GM12875 (cell line): ENCODE data around the gene PFKFB1.
A peak's percentile ranks its signal among the peaks of the same experiment; 100 is the strongest.

Experiments used
- H3K4me3 ChIP-seq: one replicate; pipeline ENCODE4 v1.5.1; 2011; ENCODE audit warnings: low read depth, low read length, control low read depth
- CTCF ChIP-seq: IDR thresholded peaks from 2 replicates; pipeline ENCODE4 v1.5.1; 2011; ENCODE audit warnings: low read depth, mild to moderate bottlenecking, control low read depth, inconsistent platforms, low read length, moderate library complexity, borderline replicate concordance; ENCODE audit not compliant: insufficient read depth

Gene PFKFB1

DNA sequence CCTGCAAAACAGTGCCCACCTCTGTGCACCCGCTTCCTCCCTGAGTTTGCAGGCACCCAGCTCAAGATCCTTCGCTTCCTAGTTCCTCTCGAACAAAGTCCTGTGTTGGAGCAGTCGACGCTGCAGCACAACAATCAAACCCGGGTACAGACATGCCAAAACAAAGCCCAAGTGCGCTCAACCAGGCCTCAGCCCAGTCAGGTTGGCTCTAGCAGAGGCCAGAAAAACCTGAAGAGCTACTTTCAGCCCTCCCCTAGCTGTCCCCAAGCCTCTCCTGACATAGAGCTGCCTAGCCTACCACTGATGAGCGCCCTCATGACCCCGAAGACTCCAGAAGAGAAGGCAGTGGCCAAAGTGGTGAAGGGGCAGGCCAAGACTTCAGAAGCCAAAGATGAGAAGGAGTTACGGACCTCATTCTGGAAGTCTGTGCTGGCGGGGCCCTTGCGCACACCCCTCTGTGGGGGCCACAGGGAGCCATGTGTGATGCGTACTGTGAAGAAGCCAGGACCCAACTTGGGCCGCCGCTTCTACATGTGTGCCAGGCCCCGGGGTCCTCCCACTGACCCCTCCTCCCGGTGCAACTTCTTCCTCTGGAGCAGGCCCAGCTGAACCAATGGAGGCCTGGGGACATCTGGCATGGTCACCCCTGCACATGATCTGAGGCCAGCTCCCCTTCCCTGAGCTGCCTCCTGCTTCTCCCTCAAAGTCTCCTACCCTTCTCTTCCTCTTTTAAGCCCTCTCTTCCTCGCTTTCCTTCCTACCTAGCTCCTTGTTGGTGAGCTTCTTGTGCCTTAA is 13.0 kb upstream of the PFKFB1 start:
- TF ChIP-seq CTCF = no peak
- H3K4me3 ChIP-seq = no peak overlapping the region

GRCh38 chrX:55005256-55005655 is 11.3 kb upstream of the PFKFB1 start:
- no peak for TF ChIP-seq CTCF
- H3K4me3 ChIP-seq = no peak overlapping the region

- no peak overlapping the region for H3K4me3 ChIP-seq
- TF ChIP-seq CTCF = no peak
Observed at GRCh38 chrX:55004231-55004630, 10.2 kb upstream of the PFKFB1 start.

DNA sequence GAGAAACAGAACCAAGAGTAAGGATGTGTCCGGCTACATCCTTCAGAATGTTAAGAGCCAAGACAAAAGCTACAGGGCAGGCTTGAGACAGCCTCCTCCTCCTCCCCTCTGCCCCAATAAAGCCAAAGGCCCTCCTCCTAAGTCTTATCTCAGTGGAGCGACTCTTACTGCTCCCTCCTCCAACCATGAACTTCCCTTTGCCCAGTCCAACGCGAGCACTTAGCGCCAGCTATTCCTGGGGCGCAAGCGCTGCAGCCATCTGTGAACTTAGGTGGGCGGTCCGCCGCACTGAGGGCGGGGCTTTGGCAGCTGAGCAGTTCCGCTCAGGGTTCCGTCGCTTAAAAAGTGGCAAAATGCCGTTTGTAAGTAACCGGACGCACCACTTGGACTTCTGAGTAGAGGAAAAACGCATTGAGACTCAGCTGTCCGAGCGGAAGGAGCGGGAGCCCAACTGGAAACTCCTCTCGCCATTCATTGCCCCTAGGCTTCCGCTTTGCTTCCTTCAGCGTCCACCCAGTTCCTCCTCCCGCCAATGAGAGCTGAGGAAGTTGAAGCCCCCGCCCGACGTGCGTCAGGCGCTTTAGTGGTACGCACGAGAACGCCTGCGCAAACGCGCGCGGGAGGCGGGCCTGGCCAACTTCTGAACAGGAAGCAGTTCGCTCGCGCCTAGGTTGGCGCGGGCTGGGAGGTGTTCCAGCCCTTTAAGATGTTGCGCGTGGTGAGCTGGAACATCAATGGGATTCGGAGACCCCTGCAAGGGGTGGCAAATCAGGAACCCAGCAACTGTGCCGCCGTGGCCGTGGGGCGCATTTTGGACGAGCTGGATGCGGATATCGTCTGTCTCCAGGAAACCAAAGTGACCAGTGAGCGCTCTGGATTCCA is 6.0 kb upstream of the PFKFB1 start, which contains the start of gene APEX2:
Gene APEX2 (plus strand): TSS at position 647 of the 882 bp plus-strand sequence. CDS start 60 bp downstream, at position 707.
- no peak for TF ChIP-seq CTCF
- peak within 1 kb of the TSS; percentile 75 for H3K4me3 ChIP-seq

DNA sequence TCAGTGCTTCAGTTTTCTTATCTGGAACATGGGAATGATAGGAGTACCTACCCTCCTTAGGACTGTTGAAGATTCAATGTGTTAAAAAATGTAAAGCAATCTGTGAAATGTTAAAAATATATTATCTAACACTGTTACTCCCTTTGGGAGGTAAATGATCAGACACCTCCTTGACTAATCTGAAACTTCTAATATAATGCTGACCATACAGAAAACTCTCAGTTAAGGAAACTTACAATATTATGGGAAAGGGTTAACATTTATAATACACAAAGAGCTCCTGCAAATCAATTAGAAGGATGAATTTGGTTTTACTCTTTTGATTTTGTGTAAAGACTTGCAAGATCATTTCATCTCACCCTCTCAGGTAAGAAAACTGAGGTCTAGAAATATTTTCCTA is 1.6 kb upstream of the PFKFB1 start:
- H3K4me3 ChIP-seq = no peak overlapping the region
- no peak for TF ChIP-seq CTCF

- no peak overlapping the region for H3K4me3 ChIP-seq
- no peak for TF ChIP-seq CTCF
Observed at GRCh38 chrX:54994668-54995351, 822 bp upstream of the PFKFB1 start.
